ENCODE results near the gene HIF1AN.

GRCh38 chr10:100516847-100517246, 18.9 kb upstream of the HIF1AN start:
- TF ChIP-seq CTCF (IDR thresholded peaks at IDR 0.05; ENCODE audit: insufficient read depth, low read length, poor library complexity, severe bottlenecking) (no peak), EZH2phosphoT487 (conservative IDR thresholded peaks at IDR 0.05; ENCODE audit: low read length) (no peak)

Data from SU-DHL-6 (cell line).